Measurements from ENCODE around the gene UBFD1. TPM values are rescaled to one million over a fixed set of nuclear protein-coding genes. Genes with fewer than 3 reads are reported as not detected.

Gene UBFD1, protein sequence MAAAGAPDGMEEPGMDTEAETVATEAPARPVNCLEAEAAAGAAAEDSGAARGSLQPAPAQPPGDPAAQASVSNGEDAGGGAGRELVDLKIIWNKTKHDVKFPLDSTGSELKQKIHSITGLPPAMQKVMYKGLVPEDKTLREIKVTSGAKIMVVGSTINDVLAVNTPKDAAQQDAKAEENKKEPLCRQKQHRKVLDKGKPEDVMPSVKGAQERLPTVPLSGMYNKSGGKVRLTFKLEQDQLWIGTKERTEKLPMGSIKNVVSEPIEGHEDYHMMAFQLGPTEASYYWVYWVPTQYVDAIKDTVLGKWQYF
- 54.8 and 57.6 TPM in 2 replicates for total RNA-seq

DNA sequence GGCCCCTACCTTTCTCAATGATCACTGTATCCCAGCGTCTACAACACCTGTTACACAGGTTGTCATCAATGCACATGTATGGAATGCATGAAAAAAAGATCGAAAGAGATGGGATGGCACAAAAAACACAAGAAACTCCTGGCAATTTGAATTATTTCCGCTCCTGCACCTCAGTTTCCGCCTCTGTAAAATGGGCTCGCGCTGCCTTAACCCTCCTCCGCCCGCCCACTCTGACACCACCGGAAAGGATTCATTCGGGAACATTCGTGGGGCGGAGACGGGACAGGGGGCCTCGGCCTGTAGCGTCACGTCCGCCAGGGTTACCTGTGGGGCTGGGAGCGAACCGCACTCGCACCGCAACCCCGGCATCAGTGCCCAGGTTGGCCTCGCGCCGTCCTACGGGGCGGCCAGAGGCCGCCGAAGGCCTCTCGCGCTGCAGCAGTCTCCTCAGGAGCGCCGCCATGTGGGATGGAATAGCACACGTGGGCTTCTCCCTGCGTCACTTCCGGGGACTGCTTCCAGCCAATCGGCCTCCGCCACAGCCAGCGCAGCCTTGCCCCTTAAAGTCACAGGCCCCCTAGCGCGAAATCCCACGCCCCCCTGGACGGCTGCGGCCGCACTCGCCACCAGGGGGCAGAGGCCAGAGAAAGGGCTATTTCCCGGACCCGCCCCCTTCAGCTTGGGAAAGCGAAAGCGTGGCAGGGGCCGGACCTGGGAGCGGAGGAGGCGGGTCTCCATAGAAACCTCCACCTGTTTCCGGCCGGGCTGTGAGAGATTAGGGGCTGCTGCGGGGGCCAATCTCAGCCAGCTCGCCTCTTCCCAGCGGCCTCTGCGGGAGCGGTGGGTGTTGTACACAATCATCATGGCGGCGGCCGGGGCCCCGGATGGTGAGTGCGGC, at the start of gene UBFD1, which contains the start of gene EARS2:
UBFD1 (plus strand) TSS at position 847 of the 898 bp plus-strand sequence; CDS start at position 863, 16 bp downstream.
EARS2 (minus strand) TSS at position 470 of the 898 bp plus-strand sequence; CDS start at position 463, 7 bp downstream.
- intact Hi-C loops (cut with micrococcal nuclease), result loop anchor here (1.0 to 2.0 kb wide), 12 partner anchors 39 to 1604 kb away; partner anchors contain the start of genes COG7, DCTN5, GGA2 and NDUFAB1

DNA sequence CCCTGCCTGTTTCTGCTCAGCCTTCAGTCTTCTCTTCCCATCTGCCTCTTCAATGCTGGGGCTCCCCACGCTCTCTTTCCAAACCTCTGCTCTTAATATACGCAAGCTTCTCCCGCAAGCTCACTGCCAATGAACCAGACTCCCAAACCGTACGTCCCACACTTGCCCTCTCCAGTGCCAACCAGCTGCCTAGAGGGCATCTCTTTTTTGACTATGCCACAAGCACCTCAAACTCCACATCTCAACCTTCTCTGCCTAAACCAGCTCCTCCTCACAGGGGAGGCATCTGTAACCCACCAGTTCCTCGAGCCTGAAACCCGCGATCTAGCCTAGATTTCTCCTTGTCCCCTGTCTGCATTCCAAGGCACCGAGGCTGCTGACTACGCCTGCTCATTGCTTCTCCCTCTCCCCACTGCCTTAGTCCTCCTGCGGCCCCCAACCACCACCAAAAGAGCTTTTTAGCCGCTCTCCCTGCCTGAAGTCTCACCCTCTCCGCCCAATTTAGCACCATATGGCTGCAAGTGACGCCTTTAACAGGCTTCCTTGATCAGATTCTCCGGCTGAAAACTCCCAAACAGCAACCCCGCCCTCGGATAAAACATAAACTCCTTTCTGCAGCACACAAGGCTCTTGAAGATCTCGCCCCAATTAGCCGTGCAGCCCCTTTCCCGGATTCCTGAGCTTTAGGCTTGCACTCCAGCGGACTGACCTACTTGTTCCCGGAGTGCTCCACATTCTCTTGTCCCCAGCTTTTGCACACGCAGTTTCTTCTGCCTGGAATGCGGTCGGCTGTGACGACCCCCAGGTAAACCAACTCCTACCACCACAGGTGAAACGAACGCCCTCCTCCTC, 48.7 kb upstream of the UBFD1 start:
- intact Hi-C loops (cut with micrococcal nuclease), result loop anchor here (1.0 to 10.0 kb wide), 4 partner anchors 56 to 326 kb away; partner anchors contain the start of genes COG7, NDUFAB1, PLK1 and PRKCB

DNA sequence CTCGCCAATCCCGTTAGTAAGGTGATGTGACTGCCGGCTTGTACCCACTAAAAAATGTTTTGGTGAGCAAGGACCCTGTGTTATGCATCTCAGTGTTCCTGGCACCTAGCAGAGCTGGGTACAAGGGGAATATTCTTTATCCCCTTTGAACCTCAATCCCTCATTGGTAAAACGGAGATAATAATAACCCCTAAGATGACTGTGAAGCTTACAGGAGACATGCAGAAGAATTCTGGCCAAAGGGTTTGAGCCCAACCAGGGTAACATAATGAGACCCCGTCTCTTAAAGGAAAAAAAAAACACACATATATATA, 48.1 kb upstream of the UBFD1 start:
- intact Hi-C loops (cut with micrococcal nuclease), result loop anchor here (1.0 to 10.0 kb wide), 3 partner anchors 87 to 325 kb away; partner anchors contain the start of genes NDUFAB1, PLK1 and PRKCB

- intact Hi-C loops (cut with micrococcal nuclease), result loop anchor here (1.0 to 10.0 kb wide), 6 partner anchors 48 to 1028 kb away; partner anchors contain the start of genes DCTN5, EARS2, NDUFAB1 and PALB2
Observed at GRCh38 chr16:23509782-23510163, 47.8 kb upstream of the UBFD1 start.

DNA sequence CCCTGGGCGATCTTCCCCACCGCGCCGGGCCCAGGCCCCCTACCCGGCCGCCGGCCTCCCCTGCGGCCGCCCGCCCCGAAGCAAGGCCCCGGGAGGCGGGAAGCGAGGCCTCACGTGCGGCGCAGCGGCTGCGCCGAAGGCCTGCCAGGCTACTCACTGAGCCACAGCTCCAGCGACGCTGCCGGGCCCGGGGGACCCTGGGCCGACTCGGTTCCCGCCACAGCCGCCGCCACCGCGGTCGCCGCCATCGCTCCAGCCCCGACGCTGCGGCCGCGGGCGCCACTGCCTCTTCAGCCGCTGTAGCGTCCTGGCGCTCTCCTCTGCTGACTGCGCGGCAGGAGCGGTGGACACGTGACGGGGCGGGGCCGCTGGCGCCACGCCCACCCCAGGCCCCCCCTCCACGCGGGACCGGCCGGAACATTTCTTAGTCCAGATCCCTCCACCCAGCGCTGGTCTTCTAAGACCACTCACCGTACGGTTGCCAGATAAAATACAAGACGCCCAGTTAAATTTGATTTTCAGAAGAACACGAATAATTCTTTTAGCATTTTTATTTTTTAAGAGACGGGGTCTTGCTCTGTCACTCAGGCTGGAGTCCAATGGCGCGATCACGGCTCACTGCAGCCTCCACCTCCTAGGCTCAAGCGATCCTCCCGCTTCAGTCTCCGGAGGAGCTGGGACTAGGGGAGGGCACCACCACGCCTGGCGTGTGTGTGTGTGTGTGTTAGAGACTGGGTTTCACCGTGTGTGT, 47.2 kb upstream of the UBFD1 start, which contains the start of gene GGA2:
GGA2 (minus strand) TSS at position 331 of the 751 bp plus-strand sequence; CDS start at position 248, 83 bp downstream.
- intact Hi-C loops (cut with micrococcal nuclease), result loop anchor here (1.0 to 5.0 kb wide), 3 partner anchors 47 to 1027 kb away; partner anchors contain the start of genes DCTN5, EARS2, PALB2 and RBBP6

DNA sequence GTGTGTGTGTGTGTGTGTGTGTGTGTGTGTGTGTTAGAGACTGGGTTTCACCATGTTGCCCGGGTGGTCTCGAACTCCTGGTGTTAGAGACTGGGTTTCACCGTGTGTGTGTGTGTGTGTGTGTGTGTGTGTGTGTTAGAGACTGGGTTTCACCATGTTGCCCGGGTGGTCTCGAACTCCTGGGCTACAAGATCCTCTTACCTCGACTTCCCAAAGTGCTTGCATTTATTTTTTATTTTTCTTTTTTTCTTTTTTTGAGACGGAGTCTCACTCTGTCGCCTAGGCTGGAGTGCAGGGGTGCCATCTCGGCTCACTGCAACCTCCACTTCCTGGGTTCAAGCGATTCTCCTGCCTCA, 46.6 kb upstream of the UBFD1 start:
- intact Hi-C loops (cut with micrococcal nuclease), result loop anchor here (1.0 to 5.0 kb wide), 3 partner anchors 46 to 1026 kb away; partner anchors contain the start of genes DCTN5, EARS2, PALB2 and RBBP6

- intact Hi-C loops (cut with micrococcal nuclease), result loop anchor here (5.0 kb wide), 1 partner anchor 1026 kb away; the partner anchor contains the start of gene RBBP6
Observed at GRCh38 chr16:23511731-23512130, 45.8 kb upstream of the UBFD1 start.

DNA sequence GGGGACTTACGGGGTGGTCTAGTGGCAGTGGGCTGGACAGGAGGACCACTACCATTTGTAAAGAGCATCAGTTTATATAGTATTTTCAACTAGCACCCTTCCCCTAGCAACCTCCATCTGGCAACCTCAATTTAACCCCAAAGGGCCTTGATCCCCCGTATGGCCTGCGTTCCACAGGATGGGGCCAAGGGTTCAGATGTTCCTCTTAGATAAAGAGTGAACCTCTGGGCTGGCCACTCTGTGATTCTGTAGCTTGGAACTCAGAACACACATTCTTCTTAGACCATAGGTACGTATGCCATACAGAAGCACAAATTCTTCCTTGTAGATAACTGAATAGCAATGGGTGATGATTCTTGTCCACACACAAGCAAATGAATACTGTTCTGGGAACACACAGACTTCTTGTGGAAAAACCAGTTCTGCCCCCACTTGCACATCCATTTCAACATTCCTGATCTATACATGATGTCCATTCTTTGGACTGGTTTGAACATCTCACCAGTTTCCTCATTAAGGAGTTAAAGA, 45.3 kb upstream of the UBFD1 start:
- intact Hi-C loops (cut with micrococcal nuclease), result loop anchor here (5.0 kb wide), 1 partner anchor 1025 kb away; the partner anchor contains the start of gene RBBP6

DNA sequence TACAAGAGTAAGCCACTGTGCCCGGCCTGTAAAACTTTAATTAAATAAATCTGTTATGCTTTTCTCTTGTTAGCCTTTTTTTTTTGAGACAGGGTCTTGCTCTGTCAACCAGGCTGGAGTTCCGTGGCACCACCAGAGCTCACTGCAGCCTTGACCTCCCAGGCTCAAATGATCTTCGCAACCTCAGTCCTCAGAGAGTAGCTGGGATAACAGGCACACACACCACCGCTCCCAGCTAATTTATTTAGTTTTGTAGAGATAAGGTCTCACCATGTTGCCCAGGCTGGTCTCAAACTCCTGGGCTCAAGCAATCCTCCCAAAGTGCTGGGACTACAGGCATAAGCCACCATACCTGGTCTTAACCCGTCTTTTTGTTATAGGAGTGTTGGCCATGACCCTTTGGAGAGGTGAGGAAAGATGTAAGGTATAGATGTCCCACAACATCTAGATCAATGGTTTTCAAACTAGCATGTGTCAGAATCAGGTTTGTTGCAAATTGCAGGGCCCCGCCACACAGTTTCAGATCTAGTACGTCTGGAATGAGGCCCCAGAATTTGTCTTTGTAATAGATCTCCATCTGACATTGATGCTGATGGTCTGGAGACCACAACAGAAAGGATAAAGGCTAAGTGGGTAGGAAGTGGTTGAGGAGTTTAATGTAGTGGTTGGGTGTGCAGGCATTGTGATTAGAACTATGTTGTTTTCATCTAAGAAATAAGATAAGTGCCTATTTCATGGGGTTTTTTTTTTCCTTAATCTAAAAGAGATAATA, 43.0 kb upstream of the UBFD1 start:
- intact Hi-C loops (cut with micrococcal nuclease), result loop anchor here (5.0 kb wide), 1 partner anchor 1023 kb away; the partner anchor contains the start of gene RBBP6

- intact Hi-C loops (cut with micrococcal nuclease), result no loop called here
Observed at GRCh38 chr16:23515881-23516280, 41.6 kb upstream of the UBFD1 start.

DNA sequence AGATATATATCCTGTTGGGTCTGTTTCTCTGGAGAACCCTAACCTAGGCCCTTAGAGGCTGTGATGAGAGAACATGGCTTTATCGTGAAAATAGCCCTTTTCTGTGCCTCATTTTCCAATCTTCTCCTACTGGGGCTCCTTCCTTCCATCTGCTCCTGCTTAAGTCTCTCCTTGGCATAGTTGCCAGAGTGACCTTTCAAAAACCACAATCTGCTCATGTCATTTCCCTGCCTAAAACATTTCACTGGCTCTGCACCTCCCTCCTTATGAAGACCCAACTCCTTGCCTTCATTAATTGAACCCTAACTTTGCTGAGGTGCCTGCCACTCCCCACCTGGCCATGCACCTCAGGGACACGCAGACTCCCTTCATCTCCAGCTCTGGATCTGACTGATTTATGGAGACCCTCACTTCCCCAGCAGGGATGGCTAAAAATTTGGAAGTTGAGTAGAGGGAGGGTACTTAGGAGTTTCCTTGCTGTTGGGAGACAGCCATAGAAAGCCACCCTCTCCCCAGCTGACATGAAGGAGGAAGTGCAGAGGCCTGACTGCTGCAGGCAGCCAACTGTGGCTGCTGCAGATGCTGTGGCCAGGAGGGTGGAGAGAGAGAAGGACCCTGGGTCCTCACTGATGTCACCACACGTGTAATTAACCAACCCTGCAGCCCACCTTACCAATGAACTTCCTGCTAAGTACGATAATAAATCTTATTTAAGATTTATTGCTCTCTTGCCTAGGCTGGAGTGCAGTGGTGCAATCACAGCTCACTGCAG, 41.0 kb upstream of the UBFD1 start:
- intact Hi-C loops (cut with micrococcal nuclease), result no loop called here

DNA sequence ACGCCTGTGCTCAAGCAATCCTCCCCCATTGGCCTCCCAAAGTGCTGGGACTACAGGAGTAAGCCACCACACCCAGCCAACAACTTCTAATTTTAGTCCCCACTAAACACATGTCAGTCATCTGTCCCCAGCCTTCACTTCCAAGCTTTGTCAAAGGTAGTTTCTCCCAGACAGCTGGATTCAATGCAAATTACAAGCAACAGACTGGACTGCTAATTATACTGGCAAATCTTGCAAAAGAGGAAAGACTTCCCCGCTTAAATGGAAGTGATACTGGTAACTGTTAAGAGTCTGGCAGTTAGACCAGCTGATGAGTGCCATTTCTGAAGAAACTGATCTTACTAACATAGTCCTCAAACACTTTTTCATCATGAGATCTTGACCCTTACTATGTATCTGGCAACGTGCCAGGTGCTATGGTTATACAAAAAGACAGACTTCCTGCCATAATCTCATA, 39.1 kb upstream of the UBFD1 start:
- intact Hi-C loops (cut with micrococcal nuclease), result no loop called here

GRCh38 chr16:23519282-23519681, 38.2 kb upstream of the UBFD1 start:
- intact Hi-C loops (cut with micrococcal nuclease), result no loop called here

- intact Hi-C loops (cut with micrococcal nuclease), result no loop called here
Observed at GRCh38 chr16:23520500-23520899, 37.0 kb upstream of the UBFD1 start.

GRCh38 chr16:23521037-23521743, 36.3 kb upstream of the UBFD1 start:
- intact Hi-C loops (cut with micrococcal nuclease), result no loop called here

DNA sequence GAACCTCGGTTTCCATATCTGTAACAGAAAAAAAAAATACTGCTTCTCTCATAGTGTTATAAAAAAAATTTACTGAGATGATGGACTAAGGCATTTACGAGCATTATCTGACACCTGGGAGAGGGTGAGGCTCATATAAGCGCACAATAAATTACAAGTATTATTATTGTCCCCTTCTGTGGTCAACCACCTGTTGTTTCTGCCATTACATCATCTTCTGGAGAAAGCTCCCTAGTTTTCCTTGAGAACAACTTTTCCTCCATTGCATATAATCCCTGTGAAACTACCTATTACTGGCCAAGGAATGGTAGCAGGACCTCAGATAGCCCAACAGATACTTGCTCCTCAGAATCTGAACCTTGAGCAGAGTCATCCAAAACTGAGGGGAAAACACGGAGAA, 35.6 kb upstream of the UBFD1 start:
- intact Hi-C loops (cut with micrococcal nuclease), result no loop called here

- intact Hi-C loops (cut with micrococcal nuclease), result no loop called here
Observed at GRCh38 chr16:23523321-23523720, 34.2 kb upstream of the UBFD1 start.

Data from T-helper 1 cell treated with Interleukin-12 subunit alpha and Interleukin-12 subunit beta and Interleukin-4 antibody, amounts not matched to agents 30 ng/mL and 1 ng/mL, for 36 hours (primary cell).